Activated CD8-positive, alpha-beta memory T cell treated with anti-CD3 and anti-CD28 coated beads for 36 hours (primary cell): ENCODE data around the gene AMER2. TPM values are rescaled to one million over a fixed set of nuclear protein-coding genes. Genes with fewer than 3 reads are reported as not detected.

Experiments
- CTCF ChIA-PET: fragments of 350-600 bp; sonication (Branson Sonifier 250); formaldehyde crosslinking; loops from one replicate; lab custom pipeline; 2021; ENCODE audit warnings: antibody characterized with exemption; lab: Charles Lee
- POLR2A ChIA-PET: fragments of 350-600 bp; sonication (Branson Sonifier 250); formaldehyde crosslinking; loops from one replicate; lab custom pipeline; 2021; ENCODE audit warnings: antibody characterized with exemption; lab: Charles Lee
- total RNA-seq, 2 experiments: library from RNA; stranded (reverse); gene quantifications; one replicate each; pipeline ENCODE4 v1.2.3, GENCODE V29; 2021

AMER2 gene
- total RNA-seq, 2 experiments from 2014 or later: not detected

DNA sequence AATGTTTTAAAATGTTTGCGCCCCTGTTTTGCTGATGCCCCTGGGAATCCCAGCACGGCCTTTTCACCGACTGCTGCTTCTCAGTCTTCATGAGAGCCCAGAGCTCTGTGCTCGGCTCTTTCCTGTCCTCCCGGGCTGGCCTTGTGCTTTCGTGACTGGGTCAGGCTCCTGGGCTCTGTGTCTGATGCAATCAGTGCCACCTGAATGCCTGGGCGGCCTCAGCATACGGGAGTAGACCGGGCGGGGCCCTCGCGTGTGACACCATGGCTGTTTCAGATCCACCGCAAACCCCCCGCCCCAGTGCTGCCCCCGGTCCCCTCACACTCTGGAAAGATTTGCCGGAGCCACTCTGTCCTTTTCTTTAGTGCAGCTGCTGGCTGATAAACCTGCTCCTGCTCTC lies 54.8 kb downstream of the AMER2 start:
- ChIA-PET CTCF (no interaction called here), POLR2A (no interaction called here)

DNA sequence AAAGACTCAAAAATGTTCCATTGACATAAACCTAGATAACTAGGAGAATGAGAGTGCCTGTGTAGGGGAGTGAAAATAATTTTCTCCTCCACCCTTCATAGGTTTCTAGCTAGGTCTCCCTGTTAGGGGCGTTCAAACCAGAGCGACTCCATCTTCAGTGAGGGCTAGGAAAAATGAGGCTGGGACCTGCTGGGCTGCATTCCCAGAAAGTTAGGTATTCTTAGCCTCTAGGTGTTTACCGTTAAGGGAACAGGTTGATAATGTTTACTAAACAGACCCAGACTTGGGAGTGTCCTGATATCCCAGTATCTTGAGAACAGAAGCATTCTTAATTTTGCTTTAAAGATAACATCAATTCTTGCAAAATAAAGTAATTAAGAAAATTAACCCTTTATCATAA lies 56.0 kb downstream of the AMER2 start:
- ChIA-PET POLR2A (no interaction called here), CTCF (no interaction called here)

DNA sequence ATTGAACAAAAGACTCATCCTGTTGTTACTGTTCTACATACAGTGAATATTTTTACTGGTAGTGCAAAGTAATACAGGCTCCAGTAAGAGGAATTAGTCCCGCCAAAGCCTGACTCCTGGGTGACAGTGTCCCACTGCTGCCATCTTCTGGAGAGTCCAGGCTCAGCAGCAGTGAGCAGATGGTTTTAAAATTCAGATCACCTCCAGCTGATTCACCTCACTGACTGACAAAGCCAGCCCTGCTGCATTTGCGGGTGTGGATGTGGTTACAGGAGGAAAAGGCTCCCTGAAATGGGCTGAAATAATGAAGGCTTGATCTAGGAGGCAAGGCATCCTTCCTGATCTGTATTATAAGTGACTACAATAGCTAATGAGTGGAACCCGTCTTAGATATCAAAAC lies 57.9 kb downstream of the AMER2 start:
- CTCF ChIA-PET: interaction anchor here (0.7 to 2.5 kb wide), 5 partner anchors 101 to 130 kb away, joined by 3 to 10 read pairs (median 7); no protein-coding TSS in a partner anchor
- POLR2A ChIA-PET: no interaction called here

DNA sequence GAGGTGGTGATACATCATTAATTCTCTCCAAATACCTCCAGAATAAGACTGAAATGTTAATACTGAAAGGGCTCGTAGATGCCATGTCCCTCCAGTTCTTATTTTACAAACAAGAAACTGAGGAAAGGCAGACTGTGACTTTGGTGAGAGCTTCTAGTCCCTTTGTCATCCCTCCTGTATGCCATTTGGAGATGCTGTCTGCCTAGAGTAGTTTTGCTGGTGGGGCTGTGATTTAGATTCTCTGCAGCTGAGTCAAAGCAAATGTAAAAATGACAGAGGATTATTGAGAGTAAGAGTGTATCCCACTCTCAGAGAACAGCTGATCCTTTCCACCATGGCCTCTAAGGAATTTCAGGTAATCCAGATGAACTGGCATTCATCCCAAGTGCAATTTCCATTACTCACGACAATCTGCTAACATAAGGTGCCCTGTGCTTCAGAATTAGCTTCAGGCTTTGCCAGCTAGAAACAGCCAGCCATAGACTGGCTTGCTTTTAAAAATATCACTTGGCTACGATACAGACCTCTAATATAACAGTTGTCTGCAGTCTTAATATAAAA lies 59.3 kb downstream of the AMER2 start:
- POLR2A ChIA-PET: interaction anchor here (0.6 kb wide), 1 partner anchor 58 kb away, joined by 3 read pairs; no protein-coding TSS in a partner anchor
- CTCF ChIA-PET: interaction anchor here (2.0 to 2.5 kb wide), 2 partner anchors 107 to 117 kb away, joined by 7 to 10 read pairs; no protein-coding TSS in a partner anchor

Other genes with a start within 250 kb of the AMER2 start
- gene PABPC3, start 76.2 kb downstream of the AMER2 start, total RNA-seq: under 1 TPM; 0.57 to 0.59 TPM
- 10 to 100 TPM; 15.9 to 16.9 TPM for gene MTMR6, start 115.2 kb upstream of the AMER2 start, total RNA-seq
- gene NUP58, start 129.3 kb upstream of the AMER2 start, total RNA-seq: 100 to 1,000 TPM; 133 to 141 TPM
- gene ATP8A2, start 199.7 kb upstream of the AMER2 start, total RNA-seq: under 1 TPM; 0.75 to 0.97 TPM